Measurements from ENCODE around the gene SCARF1. TPM values are rescaled to one million over a fixed set of nuclear protein-coding genes. Genes with fewer than 3 reads are reported as not detected.

SCARF1 gene
- total RNA-seq, 1 experiment from 2014 or later = 4.9 TPM

DNA sequence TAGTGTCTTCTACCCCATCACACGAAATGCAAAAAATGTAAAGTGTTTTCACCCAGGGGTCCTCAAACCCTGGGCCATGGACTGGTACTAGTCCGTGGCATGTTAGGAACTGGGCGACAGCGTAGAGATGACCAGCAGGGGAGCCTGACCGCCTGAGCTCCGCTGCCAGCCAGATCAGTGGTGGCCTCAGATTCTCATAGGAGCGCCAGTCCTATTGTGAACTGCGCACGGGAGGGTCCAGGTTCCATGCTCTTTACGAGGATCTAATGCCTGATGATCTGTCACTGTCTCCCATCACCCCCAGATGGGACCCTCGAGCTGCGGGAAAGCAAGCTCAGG lies 4.5 kb downstream of the SCARF1 start:
- Mint-ChIP-seq H3K27me3 (ENCODE audit: low read depth) (peaks cover 6% of the 10 kb centered on the region), H3K4me1 (peaks cover 38% of the 10 kb centered on the region), H3K36me3 (no peaks in the 10 kb centered on the region; the same call in none of the 2 replicates), H3K9me3 (no peaks in the 10 kb centered on the region), H3K4me3 (no peak overlapping the region), H3K27ac (peak overlapping the region; percentile 71; the same call in 1 of the 2 replicates)
- CTCF ChIA-PET = interaction anchor here (0.7 to 5.4 kb wide), 6 partner anchors 8 to 707 kb away, joined by 3 to 59 read pairs (median 6); partner anchors contain the start of genes RILP and SLC43A2
- no peak for ATAC-seq
- DNase-seq (ENCODE audit: low spot score) = no peak
- POLR2A ChIA-PET = no interaction called here
- TF ChIP-seq CTCF (IDR thresholded peaks at IDR 0.05) (no peak), RELA (CRISPR knock-in tag; IDR thresholded peaks at IDR 0.05; ENCODE audit: borderline replicate concordance) (no peak), JAZF1 (CRISPR knock-in tag; IDR thresholded peaks at IDR 0.05) (no peak), NR2C2 (CRISPR knock-in tag; IDR thresholded peaks at IDR 0.05) (no peak), ZNF671 (CRISPR knock-in tag; IDR thresholded peaks at IDR 0.05) (no peak), TEAD1 (CRISPR knock-in tag; IDR thresholded peaks at IDR 0.05) (no peak), ZNF317 (CRISPR knock-in tag; IDR thresholded peaks at IDR 0.05; ENCODE audit: borderline replicate concordance, low read depth) (no peak), ZNF138 (CRISPR knock-in tag; conservative IDR thresholded peaks at IDR 0.05) (no peak), SOX15 (CRISPR knock-in tag; IDR thresholded peaks at IDR 0.05) (no peak), USF2 (CRISPR knock-in tag; IDR thresholded peaks at IDR 0.05) (no peak)
- TF ChIP-seq, protein P1, sequence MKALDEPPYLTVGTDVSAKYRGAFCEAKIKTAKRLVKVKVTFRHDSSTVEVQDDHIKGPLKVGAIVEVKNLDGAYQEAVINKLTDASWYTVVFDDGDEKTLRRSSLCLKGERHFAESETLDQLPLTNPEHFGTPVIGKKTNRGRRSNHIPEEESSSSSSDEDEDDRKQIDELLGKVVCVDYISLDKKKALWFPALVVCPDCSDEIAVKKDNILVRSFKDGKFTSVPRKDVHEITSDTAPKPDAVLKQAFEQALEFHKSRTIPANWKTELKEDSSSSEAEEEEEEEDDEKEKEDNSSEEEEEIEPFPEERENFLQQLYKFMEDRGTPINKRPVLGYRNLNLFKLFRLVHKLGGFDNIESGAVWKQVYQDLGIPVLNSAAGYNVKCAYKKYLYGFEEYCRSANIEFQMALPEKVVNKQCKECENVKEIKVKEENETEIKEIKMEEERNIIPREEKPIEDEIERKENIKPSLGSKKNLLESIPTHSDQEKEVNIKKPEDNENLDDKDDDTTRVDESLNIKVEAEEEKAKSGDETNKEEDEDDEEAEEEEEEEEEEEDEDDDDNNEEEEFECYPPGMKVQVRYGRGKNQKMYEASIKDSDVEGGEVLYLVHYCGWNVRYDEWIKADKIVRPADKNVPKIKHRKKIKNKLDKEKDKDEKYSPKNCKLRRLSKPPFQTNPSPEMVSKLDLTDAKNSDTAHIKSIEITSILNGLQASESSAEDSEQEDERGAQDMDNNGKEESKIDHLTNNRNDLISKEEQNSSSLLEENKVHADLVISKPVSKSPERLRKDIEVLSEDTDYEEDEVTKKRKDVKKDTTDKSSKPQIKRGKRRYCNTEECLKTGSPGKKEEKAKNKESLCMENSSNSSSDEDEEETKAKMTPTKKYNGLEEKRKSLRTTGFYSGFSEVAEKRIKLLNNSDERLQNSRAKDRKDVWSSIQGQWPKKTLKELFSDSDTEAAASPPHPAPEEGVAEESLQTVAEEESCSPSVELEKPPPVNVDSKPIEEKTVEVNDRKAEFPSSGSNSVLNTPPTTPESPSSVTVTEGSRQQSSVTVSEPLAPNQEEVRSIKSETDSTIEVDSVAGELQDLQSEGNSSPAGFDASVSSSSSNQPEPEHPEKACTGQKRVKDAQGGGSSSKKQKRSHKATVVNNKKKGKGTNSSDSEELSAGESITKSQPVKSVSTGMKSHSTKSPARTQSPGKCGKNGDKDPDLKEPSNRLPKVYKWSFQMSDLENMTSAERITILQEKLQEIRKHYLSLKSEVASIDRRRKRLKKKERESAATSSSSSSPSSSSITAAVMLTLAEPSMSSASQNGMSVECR (CRISPR knock-in tag; IDR thresholded peaks at IDR 0.05; ENCODE audit: borderline replicate concordance) = no peak

DNA sequence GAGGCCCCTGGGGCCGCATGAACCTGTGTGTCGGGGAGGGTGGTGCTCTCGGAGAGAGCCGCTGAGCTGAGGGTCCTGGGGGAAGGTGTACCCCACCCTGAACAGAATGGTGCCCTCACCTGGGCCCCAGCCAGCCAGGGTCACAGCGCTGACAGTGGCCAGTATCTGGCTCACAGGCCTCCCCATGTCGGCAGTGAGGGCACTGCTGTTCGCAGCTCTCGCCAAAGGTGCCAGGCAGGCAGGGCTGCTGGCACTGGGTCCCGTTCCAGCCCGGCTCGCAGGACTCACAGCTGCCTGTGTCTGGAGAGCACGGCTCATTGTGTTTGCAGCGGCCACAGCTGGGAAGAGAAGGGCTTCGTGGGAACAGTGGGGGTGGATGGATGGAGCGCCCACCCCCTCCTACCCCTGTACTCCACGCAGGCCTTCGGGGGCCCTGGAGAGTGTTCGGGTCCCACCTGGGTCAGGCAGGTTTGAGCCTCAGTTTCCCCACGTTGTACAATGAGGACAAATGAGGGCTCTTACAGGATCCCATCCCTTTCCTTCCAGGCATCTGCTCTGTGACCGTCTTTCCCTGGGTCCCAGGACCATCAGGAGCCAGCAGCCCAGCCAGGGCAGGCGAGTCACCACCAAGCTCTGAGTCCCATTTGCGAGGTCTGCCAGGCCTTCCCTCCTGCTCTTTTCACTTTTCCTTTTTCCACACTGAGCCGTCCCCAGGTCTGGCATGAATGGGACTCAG lies 5.0 kb downstream of the SCARF1 start:
- Mint-ChIP-seq H3K9me3 (no peaks in the 10 kb centered on the region), H3K27ac (peak overlapping the region; percentile 71; the same call in 1 of the 2 replicates), H3K4me3 (no peak overlapping the region), H3K27me3 (ENCODE audit: low read depth) (peaks cover 6% of the 10 kb centered on the region), H3K36me3 (peaks cover 2% of the 10 kb centered on the region), H3K4me1 (peaks cover 33% of the 10 kb centered on the region)
- CTCF ChIA-PET = interaction anchor here (0.7 to 5.4 kb wide), 5 partner anchors 9 to 708 kb away, joined by 3 to 59 read pairs (median 8); partner anchors contain the start of genes RILP and SLC43A2
- POLR2A ChIA-PET = no interaction called here
- ATAC-seq (no peak), DNase-seq (ENCODE audit: low spot score) (no peak)
- TF ChIP-seq STAT6 (CRISPR knock-in tag; conservative IDR thresholded peaks at IDR 0.05; ENCODE audit: low read depth) (no peak), SMAD3 (CRISPR knock-in tag; IDR thresholded peaks at IDR 0.05; ENCODE audit: borderline replicate concordance) (no peak), ZNF317 (CRISPR knock-in tag; IDR thresholded peaks at IDR 0.05; ENCODE audit: borderline replicate concordance, low read depth) (no peak), GABPB1 (CRISPR knock-in tag; IDR thresholded peaks at IDR 0.05) (no peak)
- TF ChIP-seq, protein P2, sequence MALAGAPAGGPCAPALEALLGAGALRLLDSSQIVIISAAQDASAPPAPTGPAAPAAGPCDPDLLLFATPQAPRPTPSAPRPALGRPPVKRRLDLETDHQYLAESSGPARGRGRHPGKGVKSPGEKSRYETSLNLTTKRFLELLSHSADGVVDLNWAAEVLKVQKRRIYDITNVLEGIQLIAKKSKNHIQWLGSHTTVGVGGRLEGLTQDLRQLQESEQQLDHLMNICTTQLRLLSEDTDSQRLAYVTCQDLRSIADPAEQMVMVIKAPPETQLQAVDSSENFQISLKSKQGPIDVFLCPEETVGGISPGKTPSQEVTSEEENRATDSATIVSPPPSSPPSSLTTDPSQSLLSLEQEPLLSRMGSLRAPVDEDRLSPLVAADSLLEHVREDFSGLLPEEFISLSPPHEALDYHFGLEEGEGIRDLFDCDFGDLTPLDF (CRISPR knock-in tag; IDR thresholded peaks at IDR 0.05) = no peak
- TF ChIP-seq, protein P3, sequence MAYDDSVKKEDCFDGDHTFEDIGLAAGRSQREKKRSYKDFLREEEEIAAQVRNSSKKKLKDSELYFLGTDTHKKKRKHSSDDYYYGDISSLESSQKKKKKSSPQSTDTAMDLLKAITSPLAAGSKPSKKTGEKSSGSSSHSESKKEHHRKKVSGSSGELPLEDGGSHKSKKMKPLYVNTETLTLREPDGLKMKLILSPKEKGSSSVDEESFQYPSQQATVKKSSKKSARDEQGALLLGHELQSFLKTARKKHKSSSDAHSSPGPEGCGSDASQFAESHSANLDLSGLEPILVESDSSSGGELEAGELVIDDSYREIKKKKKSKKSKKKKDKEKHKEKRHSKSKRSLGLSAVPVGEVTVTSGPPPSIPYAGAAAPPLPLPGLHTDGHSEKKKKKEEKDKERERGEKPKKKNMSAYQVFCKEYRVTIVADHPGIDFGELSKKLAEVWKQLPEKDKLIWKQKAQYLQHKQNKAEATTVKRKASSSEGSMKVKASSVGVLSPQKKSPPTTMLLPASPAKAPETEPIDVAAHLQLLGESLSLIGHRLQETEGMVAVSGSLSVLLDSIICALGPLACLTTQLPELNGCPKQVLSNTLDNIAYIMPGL (CRISPR knock-in tag; IDR thresholded peaks at IDR 0.05) = no peak
- TF ChIP-seq, protein P4, sequence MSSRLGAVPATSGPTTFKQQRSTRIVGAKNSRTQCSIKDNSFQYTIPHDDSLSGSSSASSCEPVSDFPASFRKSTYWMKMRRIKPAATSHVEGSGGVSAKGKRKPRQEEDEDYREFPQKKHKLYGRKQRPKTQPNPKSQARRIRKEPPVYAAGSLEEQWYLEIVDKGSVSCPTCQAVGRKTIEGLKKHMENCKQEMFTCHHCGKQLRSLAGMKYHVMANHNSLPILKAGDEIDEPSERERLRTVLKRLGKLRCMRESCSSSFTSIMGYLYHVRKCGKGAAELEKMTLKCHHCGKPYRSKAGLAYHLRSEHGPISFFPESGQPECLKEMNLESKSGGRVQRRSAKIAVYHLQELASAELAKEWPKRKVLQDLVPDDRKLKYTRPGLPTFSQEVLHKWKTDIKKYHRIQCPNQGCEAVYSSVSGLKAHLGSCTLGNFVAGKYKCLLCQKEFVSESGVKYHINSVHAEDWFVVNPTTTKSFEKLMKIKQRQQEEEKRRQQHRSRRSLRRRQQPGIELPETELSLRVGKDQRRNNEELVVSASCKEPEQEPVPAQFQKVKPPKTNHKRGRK (CRISPR knock-in tag; IDR thresholded peaks at IDR 0.05; ENCODE audit: borderline replicate concordance) = no peak
